ENCODE results near the gene CAB39L. TPM values are rescaled to one million over a fixed set of nuclear protein-coding genes. Genes with fewer than 3 reads are reported as not detected.

CAB39L gene
- total RNA-seq, 4 donors from 2014 or later, result 75.4 to 119 (median 81.8) TPM

DNA sequence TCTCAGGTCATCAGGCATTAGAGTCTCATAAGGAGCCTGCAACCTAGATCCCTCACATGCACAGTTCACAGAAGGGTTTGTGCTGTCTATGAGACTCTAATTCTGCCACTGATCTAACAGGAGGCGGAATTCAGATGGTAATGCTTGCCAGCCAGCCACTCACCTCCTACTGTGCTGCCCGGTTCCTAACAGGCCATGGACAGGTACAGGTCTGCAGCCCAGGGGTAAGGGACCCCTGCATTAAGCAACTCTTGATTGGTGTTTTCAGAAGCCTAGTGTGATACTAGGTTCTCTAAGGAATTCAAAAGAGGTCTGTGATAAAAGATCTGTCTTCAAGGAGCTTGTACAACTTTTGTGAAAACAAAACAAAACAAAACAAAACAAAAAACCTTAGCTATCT lies 31.1 kb downstream of the CAB39L start:
- no peak for DNase-seq (ENCODE audit: extremely low spot score)
- 100% methylated on average over 2 of the region's 2 CpGs for WGBS

DNA sequence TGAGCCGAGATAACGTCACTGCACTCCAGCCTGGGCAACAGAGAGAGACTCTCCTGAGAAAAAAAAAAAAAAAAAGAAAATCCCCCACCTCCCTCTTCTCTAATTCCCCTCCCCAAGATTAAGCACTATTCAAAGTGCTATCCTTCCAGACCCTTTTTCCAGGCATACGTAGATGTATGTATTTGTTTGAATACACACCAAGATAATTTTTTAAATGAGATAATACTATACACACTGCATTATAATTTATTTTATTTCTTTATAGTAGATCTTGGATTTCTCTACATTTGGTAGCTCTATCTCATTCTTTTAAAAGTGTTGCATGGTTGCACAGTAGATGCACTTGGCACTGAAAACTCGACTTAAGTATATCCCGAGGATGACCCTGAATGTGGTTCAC lies 32.5 kb downstream of the CAB39L start:
- H3K4me1 ChIP-seq, result peaks cover 0 to 12% (median 4%) of the 10 kb centered on the region in 4 donors
- no peaks in the 10 kb centered on the region for H3K27me3 ChIP-seq
- no peak overlapping the region for H3K27ac ChIP-seq (replicated peaks in 1 of 4)
- WGBS, result 97% methylated on average over 5 of the region's 5 CpGs
- no peak overlapping the region for H3K4me3 ChIP-seq
- H3K9me3 ChIP-seq, result no peaks in the 10 kb centered on the region
- no peaks in the 10 kb centered on the region for H3K36me3 ChIP-seq
- no peak for TF ChIP-seq EP300 (IDR thresholded peaks at IDR 0.05)
- TF ChIP-seq, protein P1, sequence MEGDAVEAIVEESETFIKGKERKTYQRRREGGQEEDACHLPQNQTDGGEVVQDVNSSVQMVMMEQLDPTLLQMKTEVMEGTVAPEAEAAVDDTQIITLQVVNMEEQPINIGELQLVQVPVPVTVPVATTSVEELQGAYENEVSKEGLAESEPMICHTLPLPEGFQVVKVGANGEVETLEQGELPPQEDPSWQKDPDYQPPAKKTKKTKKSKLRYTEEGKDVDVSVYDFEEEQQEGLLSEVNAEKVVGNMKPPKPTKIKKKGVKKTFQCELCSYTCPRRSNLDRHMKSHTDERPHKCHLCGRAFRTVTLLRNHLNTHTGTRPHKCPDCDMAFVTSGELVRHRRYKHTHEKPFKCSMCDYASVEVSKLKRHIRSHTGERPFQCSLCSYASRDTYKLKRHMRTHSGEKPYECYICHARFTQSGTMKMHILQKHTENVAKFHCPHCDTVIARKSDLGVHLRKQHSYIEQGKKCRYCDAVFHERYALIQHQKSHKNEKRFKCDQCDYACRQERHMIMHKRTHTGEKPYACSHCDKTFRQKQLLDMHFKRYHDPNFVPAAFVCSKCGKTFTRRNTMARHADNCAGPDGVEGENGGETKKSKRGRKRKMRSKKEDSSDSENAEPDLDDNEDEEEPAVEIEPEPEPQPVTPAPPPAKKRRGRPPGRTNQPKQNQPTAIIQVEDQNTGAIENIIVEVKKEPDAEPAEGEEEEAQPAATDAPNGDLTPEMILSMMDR (IDR thresholded peaks at IDR 0.05), result no peak
- TF ChIP-seq POLR2AphosphoS5 (IDR thresholded peaks at IDR 0.05), result no peak
- no peak for TF ChIP-seq POLR2A (IDR thresholded peaks at IDR 0.05; ENCODE audit: low read depth)
- no peak for DNase-seq (ENCODE audit: extremely low spot score)
- intact Hi-C loops (cut with DNase I), result no loop called here

More for the DNA sequence above, 31.1 kb downstream of the CAB39L start:
- peaks cover 0 to 12% (median 4%) of the 10 kb centered on the region in 4 donors for H3K4me1 ChIP-seq
- H3K27ac ChIP-seq (replicated peaks in 1 of 4), result no peak overlapping the region
- no peak overlapping the region for H3K4me3 ChIP-seq
- TF ChIP-seq, protein P1 (IDR thresholded peaks at IDR 0.05), result no peak
- TF ChIP-seq POLR2AphosphoS5 (IDR thresholded peaks at IDR 0.05) (no peak), POLR2A (IDR thresholded peaks at IDR 0.05; ENCODE audit: low read depth) (no peak), EP300 (IDR thresholded peaks at IDR 0.05) (no peak)
- H3K27me3 ChIP-seq, result no peaks in the 10 kb centered on the region
- intact Hi-C loops (cut with DNase I), result no loop called here
- H3K9me3 ChIP-seq, result no peaks in the 10 kb centered on the region
- H3K36me3 ChIP-seq, result no peaks in the 10 kb centered on the region

DNA sequence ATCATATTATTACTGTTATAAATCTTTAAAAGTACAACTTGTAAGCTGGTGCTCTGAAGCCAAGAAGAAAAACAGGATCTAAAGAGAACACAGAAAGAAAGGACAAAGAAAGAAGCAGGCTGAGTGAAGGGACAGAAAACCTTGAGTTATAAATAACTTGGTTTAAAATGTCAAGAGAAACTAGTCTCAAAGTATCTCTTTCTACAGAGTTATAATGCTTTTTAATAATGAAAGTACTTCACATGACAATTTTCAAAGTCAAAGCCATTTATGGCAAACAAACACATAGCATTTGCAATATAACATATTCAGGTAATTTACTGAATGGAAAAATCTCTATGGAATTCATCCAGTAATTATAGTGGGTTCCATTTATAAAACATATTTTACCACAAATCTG lies 33.4 kb downstream of the CAB39L start:
- no peak for DNase-seq (ENCODE audit: extremely low spot score)
- intact Hi-C loops (cut with DNase I), result no loop called here

DNA sequence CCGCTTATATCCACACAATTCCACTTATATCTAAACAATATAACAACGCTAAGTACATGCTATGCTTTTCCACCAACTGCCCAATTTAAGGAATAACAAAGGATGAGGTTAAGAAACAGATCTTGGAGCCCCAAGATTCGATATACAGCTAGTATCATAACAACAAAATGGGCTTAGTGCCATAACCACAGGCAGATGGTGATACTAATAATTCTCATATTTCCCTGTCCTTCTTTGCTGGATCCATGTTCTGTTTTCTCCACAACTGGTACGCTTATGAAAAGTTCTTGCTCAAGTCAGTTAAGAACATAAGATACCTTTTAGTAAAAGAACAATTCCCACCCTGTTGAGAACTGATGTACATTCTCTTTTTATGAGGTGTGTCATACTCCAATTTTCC lies 33.9 kb downstream of the CAB39L start:
- TF ChIP-seq POLR2A (IDR thresholded peaks at IDR 0.05; ENCODE audit: low read depth), result no peak
- no peak for TF ChIP-seq EP300 (IDR thresholded peaks at IDR 0.05)
- TF ChIP-seq POLR2AphosphoS5 (IDR thresholded peaks at IDR 0.05), result no peak
- TF ChIP-seq, protein P1 (IDR thresholded peaks at IDR 0.05), result no peak
- no peak for DNase-seq (ENCODE audit: extremely low spot score)
- intact Hi-C loops (cut with DNase I), result no loop called here
- H3K27ac ChIP-seq (replicated peaks in 1 of 4), result no peak overlapping the region
- H3K4me1 ChIP-seq, result peaks cover 0 to 12% (median 4%) of the 10 kb centered on the region in 4 donors
- no peaks in the 10 kb centered on the region for H3K36me3 ChIP-seq
- H3K27me3 ChIP-seq, result no peaks in the 10 kb centered on the region
- WGBS, result 93% methylated on average over 4 of the region's 4 CpGs
- H3K9me3 ChIP-seq, result peaks cover 0 to 6% (median 5%) of the 10 kb centered on the region in 4 donors
- no peak overlapping the region for H3K4me3 ChIP-seq

More for the DNA sequence above, 33.4 kb downstream of the CAB39L start:
- Histone ChIP-seq H3K4me1 (peaks cover 0 to 12% (median 4%) of the 10 kb centered on the region in 4 donors), H3K36me3 (no peaks in the 10 kb centered on the region), H3K27me3 (no peaks in the 10 kb centered on the region), H3K9me3 (peaks cover 0 to 1% (median under 1%) of the 10 kb centered on the region in 4 donors), H3K4me3 (no peak overlapping the region), H3K27ac (replicated peaks in 1 of 4) (no peak overlapping the region)
- TF ChIP-seq EP300 (IDR thresholded peaks at IDR 0.05) (no peak), POLR2AphosphoS5 (IDR thresholded peaks at IDR 0.05) (no peak), POLR2A (IDR thresholded peaks at IDR 0.05; ENCODE audit: low read depth) (no peak)
- TF ChIP-seq, protein P1 (IDR thresholded peaks at IDR 0.05), result no peak

DNA sequence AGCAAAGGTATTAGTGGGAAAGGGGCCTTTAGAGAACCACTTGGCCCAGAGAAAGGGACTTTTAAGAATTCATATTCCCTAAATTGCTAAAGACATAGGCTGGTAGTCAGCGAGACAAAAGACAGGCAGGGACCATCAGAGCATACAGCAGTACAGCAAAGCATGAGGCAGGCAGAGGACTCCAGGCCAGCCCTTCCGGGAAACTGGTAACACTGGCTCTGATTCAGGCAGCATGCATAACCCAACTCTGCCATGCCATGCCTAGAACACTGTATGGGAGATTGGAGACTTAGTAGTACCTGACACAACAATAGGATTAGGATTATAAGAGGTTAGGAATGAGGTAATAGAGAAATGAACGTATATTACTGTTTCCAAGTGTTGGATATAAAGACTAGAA lies 34.9 kb downstream of the CAB39L start:
- intact Hi-C loops (cut with DNase I), result no loop called here
- Histone ChIP-seq H3K4me1 (peaks cover 0 to 12% (median 4%) of the 10 kb centered on the region in 4 donors), H3K27ac (replicated peaks in 1 of 4) (no peak overlapping the region), H3K9me3 (peaks cover 0 to 15% (median 10%) of the 10 kb centered on the region in 4 donors), H3K27me3 (no peaks in the 10 kb centered on the region), H3K36me3 (no peaks in the 10 kb centered on the region), H3K4me3 (no peak overlapping the region)
- WGBS, result 87% methylated on average over 3 of the region's 3 CpGs
- TF ChIP-seq POLR2A (IDR thresholded peaks at IDR 0.05; ENCODE audit: low read depth) (no peak), POLR2AphosphoS5 (IDR thresholded peaks at IDR 0.05) (no peak), EP300 (IDR thresholded peaks at IDR 0.05) (no peak)
- TF ChIP-seq, protein P1 (IDR thresholded peaks at IDR 0.05), result no peak
- DNase-seq (ENCODE audit: extremely low spot score), result no peak
